ENCODE measurements around the gene ZBP1.
"Not testable (repeated sequence)": the region's sequence is repeated elsewhere in the genome, so short reads cannot be mapped to it uniquely, and the experiment has no call there.

ZBP1 gene

DNA sequence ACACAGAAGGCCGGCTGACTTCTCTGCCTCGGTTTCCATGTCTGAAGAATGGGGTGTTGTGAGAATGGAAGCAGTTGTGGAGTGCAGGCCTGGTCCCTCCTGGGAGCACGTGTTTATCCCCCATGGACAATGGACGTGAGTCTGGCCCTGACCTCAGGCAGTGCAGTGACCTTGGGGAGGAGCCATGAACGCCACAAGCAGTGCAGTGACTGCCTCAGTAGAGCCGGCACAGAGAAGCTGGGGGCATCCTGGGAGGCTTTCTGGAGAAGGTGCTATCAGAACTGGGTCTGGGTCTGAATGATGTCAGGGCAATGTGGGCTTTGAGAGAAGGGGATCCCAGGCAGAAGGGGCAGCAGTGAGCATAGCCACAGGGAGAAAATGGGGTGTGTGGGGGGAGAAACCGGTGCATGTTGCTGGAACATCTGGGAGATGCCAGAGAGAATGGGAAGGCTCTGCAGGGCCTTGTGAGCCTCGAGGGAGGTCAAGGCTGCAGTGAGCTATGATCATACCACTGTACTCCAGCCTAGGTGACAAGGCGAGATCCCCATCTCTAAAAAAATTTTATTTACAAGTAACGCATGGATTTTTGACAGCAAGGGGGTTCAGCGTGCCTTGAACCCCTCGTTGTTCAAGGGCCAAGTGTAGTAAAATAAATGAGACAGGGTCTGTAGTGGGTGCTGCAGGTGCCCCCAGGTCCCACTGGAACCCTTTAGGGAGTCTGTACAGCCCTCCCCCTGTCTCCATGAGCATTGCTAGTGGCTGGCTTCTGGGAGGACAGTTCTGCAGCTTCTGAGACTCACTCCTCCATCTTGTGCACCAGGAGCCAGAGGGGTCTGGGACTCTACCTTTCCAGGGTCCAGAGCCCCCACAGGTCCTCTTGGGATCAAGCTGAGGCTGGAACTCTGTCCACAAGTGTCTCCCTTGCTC is 27.0 kb upstream of the ZBP1 start:
- no peak for DNase-seq (ENCODE audit: low read depth in 1 of 2, low spot score in 1 of 2)

DNA sequence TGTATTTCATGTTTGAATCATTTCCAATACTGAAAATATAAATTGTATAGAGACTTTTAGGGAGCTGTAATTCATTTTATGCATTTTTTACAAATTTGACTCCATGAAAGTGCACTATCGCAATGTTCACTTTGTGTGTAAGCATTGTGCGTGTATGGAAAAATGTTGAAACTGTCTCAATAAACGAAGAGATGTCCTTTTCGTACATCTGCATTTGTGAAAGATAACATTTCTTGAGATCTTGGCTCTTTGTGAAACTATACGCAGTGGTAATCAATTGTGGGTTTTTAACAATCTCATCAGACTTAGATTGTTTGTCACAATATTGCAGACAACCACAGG is 18.6 kb upstream of the ZBP1 start:
- no peak for DNase-seq (ENCODE audit: low read depth in 1 of 2, low spot score in 1 of 2)

- DNase-seq (ENCODE audit: low read depth in 1 of 2, low spot score in 1 of 2) = no peak
These were observed 18.1 kb upstream of the ZBP1 start for GRCh38 chr20:57638173-57638894.

DNA sequence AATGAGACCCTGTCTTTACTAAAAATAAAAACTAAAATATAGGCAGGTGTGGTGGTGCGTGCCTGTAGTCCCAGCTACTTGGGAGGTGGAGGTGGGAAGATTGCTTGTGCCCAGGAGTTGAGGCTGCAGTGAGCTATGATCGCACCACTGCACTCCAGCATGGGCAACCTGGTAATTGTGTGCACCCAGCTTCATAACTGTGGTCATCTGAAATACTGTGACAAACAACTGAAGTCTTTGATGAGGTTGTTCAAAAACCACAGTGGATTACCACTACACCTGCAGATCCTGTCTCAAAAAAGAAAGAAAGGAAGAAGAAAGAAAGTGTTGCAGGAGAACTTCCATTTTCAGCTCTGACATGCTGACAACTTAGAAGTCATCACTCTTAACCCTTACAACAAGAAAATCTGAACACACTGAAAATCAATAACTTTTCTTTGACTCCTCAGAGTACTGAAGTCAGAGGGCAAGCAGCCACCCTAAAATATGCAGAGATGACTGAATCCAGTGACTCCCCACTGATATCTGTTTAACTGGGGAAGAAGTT is 13.8 kb upstream of the ZBP1 start:
- no peak for DNase-seq (ENCODE audit: low read depth in 1 of 2, low spot score in 1 of 2)

DNA sequence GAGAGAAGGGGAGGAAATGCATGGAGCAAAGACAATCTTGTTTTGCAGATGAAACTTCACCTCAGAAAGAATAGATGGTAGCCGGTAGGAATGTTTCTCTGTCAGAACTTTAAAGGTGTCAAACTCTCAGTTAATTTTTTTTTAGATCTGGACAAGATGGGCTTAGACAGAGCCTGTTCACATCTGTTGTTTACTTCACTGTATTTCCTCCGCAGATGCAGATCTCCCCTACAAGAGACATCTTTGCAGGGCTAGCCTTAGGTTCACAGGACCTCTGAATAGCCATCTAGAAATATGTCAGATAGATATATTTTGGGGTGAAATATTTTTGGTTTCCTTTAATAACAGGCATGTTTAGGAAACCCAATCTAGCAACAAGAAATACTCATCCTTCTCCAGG is 12.1 kb upstream of the ZBP1 start:
- DNase-seq (ENCODE audit: low read depth in 1 of 2, low spot score in 1 of 2) = no peak

DNA sequence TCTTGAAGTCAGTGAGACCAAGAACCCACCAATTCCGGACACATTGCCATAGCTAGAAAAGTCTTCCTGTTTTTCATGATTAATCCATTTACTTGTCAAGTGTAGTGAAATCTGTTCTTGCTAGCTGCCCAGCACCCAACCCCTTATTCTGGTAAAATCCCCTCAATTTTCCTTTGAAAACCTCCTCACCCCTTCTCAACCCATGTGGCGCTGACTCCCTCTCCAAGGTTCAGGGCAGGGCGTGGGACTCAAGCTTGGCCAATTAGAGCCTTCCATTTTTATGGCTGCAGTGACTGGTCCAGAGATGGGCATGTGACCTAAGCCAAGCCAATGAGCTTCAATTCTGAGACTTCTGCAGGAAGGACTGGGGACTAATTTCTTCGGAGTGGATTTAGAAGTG is 9.8 kb upstream of the ZBP1 start:
- DNase-seq (ENCODE audit: low read depth in 1 of 2, low spot score in 1 of 2) = no peak

DNA sequence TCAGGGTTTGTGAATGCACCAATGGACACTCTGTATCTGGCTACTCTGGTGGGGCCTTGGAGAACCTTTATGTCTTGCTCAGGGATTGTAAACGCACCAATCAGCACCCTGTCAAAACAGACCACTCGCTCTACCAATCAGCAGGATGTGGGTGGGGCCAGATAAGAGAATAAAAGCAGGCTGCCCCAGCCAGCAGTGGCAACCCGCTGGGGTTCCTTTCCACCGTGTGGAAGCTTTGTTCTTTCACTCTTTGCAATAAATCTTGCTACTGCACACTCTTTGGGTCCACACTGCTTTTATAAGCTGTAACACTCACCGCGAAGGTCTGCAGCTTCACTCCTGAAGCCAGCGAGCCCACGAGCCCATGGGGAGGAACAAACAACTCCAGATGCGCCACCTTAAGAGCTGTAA is 9.3 kb upstream of the ZBP1 start:
- DNase-seq (ENCODE audit: low read depth in 1 of 2, low spot score in 1 of 2) = not testable (repeated sequence)

DNA sequence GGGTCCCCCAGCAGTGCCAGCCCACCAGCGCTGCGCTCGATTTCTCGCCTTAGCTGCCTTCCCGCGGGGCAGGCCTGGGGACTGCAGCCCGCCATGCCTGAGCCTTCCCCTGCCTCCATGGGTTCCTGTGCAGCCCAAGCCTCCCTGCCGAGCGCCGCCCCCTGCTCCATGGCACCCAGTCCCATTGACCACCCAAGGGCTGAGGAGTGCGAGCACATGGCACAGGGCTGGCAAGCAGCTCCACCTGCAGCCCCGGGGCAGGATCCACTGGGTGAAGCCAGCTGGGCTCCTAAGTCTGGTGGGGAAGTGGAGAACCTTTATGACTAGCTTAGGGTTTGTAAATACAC is 8.7 kb upstream of the ZBP1 start:
- not testable (repeated sequence) for DNase-seq (ENCODE audit: low read depth in 1 of 2, low spot score in 1 of 2)

- DNase-seq (ENCODE audit: low read depth in 1 of 2, low spot score in 1 of 2) = peak in 1 of 2 donors; percentile 45
These were observed 8.1 kb upstream of the ZBP1 start for GRCh38 chr20:57628047-57628961.

GRCh38 chr20:57627339-57627738 is 7.1 kb upstream of the ZBP1 start:
- no peak for DNase-seq (ENCODE audit: low read depth in 1 of 2, low spot score in 1 of 2)

- no peak for DNase-seq (ENCODE audit: low read depth in 1 of 2, low spot score in 1 of 2)
These were observed 5.8 kb upstream of the ZBP1 start for GRCh38 chr20:57625978-57626377.

DNA sequence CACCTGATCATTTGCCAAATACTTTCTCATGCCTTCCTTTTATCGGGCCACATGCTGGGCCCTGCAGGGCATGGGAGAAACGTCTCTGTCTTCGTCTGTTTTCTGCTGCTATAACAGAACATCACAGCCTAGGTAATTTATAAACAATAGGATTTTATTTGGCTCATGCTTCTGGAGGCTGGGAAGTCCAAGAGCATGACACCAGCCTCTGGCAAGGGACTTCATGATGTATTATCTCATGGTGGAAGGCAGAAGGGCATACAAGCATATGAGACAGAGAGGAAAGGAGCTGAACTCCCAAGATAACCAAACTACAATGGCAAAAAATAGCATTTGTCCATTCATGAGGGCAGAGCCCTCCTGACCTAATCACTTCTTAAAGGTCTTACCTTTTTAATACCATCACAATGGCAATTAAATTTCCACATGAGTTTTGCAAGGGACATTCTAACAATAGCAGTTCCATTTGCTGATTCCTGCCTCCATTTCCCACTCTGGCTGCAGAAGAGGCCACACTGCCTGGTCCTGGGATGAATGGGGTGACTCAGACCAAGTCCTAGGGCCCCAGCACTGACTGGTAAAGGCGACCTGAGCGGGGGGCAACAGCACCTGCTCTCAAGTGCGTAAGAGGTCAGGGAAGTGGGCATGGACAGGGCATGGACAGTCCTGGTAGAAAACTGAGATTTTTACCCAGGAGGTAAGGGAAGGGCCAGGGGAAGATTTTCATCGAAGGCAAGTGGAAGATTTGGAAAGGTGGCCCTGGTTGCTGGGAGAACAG is 5.1 kb upstream of the ZBP1 start:
- no peak for DNase-seq (ENCODE audit: low read depth in 1 of 2, low spot score in 1 of 2)

GRCh38 chr20:57624124-57624523 is 3.9 kb upstream of the ZBP1 start:
- no peak for DNase-seq (ENCODE audit: low read depth in 1 of 2, low spot score in 1 of 2)

DNA sequence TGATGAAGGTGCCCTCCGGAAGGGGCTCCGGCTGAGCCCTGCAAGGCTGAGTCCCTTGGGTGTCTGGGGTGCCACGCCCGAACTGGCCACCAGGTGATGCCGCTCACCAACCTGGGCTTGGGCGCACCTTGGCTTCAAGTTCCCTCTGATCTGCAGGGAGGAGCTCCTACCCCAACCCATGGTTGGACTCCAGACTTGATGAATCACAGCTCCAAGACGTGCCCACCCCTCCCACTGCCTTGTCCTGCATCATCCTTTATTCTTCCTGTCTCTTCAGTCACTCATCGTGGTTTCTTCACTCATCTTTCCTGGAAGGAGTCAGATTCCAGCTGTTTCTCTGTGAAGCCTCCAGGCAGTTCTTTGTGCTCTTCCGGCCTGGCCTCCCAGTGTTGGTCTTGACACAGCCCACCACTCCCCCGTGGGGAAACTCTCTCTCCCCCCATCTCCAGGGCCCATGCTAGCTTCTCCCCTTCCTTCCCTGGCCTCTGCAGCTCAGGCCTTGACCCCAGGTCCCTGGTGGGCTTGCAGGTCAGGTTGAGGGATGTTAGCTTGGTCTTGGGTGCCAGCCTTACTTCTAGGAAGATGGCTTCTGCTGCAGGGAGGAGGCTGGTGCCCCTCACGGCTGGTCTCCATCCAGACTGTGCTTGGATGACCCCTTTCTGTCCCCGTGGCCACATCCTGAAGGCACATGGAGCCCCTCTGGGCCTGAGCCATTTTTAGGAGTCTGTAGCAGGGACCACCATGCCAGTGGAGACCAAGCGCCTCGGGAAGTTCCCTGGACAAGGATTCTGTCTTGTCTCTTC is 2.6 kb upstream of the ZBP1 start:
- peak in 1 of 2 donors; percentile 48 for DNase-seq (ENCODE audit: low read depth in 1 of 2, low spot score in 1 of 2)

- DNase-seq (ENCODE audit: low read depth in 1 of 2, low spot score in 1 of 2) = no peak
These were observed 2.0 kb upstream of the ZBP1 start for GRCh38 chr20:57622201-57622570.

DNA sequence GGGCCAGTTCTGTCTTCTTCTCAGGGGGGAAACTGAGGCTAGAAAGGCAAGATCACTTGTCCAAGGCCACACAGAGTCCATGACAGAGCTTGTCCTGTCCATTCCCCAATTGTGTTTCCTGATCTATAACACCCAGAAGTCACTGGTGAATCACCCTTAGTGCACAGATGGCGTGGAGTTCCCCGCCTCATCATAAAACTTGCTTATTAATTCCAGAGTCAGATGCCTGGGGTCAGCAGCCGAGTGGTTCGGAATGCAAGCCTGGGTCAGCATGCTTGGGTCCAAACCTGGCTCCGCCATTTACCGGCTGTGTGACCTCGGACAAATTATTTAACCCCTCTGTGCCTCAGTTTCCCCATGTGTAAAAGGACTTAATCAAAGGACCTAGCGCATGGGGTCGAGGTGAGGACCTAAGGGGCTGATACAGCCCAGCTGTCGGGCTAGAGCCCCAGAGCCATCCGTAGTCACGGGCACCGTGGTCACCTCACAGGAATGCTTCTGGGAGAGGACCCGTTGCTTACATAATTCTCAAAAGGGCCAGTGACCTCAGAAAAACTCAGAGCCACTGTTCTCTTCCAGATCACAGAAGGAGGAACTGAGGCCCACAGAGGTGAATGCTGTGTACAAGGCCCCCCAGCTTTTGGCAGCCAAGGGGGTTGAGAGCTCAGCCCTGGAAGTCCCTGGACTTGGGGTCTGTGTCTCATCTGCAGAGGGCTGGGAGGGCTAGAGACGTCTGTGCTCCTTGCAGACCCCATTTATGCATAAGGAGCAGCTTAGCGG is 1.4 kb upstream of the ZBP1 start:
- no peak for DNase-seq (ENCODE audit: low read depth in 1 of 2, low spot score in 1 of 2)

DNA sequence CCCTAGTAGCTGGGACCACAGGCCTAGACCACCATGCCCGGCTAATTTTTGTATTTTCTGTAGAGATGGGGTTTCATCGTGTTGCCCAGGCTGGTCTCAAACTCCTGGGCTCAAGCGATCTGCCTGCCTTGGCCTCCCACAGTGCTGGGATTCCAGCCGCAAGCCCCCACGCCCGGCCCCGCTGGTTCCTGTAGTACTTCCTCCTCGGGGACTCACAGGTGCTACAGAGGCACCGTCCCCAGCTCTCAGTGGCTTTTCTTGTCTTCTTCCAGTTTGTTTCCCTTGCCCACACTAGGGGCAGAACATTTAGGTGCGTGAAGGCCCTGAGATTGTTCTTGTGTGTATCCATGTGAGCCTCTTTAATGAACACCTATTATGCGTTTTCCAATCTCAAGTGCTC is 773 bp upstream of the ZBP1 start:
- no peak for DNase-seq (ENCODE audit: low read depth in 1 of 2, low spot score in 1 of 2)

DNA sequence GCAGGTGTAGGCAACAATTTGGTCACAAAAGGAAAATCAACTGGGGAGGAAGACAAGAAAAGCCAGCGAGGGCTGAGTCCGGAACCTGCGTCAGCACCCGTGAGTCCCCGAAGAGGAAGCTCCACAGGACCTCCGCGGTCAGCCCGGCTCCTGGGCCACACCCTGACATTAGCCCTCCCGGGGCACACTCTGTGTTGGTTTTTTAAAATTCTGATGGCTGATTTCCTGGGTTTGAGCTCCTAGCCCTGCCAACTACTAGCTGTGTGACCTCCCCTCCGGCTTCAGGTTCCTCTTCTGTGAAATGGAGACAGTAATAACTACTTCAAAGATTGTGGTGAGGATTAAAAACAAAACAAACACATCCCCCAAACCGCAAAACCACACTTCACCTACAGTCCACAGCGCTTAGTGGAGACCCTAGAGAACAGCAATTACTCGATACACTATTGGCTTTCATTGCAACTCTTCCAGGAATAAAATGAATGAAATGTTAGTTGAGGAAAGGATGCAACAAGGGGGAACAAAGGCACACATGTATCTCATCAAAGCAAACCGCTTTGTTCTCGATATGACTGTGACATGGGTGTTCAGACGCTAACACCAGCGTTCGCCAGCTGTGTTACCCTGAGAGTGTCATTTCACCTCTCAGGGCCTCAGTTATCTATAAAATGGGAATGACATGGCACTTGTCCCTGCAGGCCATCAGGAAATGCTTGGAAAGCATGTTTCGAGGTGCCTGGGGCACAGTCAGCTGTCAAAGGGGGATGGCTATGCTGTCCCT is 985 bp downstream of the ZBP1 start:
- peak in 1 of 2 donors; percentile 70 for DNase-seq (ENCODE audit: low read depth in 1 of 2, low spot score in 1 of 2)

All from activated CD4-positive, alpha-beta T cell treated with anti-CD3 and anti-CD28 coated beads, Interleukin-2, amount 50 U/mL, for 24 hours (primary cell).